HG02840 (cell line): Measurements from ENCODE around the gene SLC9A5.

ENCODE experiments used
- ATAC-seq: cut with Tn5 transposase; IDR thresholded peaks from one replicate; pipeline ENCODE4 v1.9.1; 2021; ENCODE audit warnings: mild to moderate bottlenecking, moderate library complexity, moderate number of reproducible peaks; ENCODE audit not compliant: unreplicated experiment, low FRiP score

SLC9A5 gene

GRCh38 chr16:67254801-67255552 is 6.2 kb downstream of the SLC9A5 start:
- no peak for ATAC-seq

- ATAC-seq, result no peak
Measured at GRCh38 chr16:67255553-67256221, 6.9 kb downstream of the SLC9A5 start.

GRCh38 chr16:67256701-67257230 is 8.0 kb downstream of the SLC9A5 start:
- no peak for ATAC-seq

- ATAC-seq, result no peak
Measured at GRCh38 chr16:67257486-67258160, 8.8 kb downstream of the SLC9A5 start.

- ATAC-seq, result no peak
Measured at GRCh38 chr16:67258161-67258835, 9.5 kb downstream of the SLC9A5 start.

- no peak for ATAC-seq
Measured at GRCh38 chr16:67259705-67260104, 10.9 kb downstream of the SLC9A5 start.

- ATAC-seq, result no peak
Measured at GRCh38 chr16:67260426-67261063, 11.8 kb downstream of the SLC9A5 start.

GRCh38 chr16:67263201-67263600 is 14.4 kb downstream of the SLC9A5 start:
- no peak for ATAC-seq

GRCh38 chr16:67264277-67264676 is 15.5 kb downstream of the SLC9A5 start:
- ATAC-seq, result no peak

GRCh38 chr16:67264866-67265265 is 16.1 kb downstream of the SLC9A5 start:
- ATAC-seq, result no peak

GRCh38 chr16:67265834-67266233 is 17.1 kb downstream of the SLC9A5 start:
- no peak for ATAC-seq

GRCh38 chr16:67268136-67268579 is 19.4 kb downstream of the SLC9A5 start:
- ATAC-seq, result no peak

- ATAC-seq, result no peak
Measured at GRCh38 chr16:67269766-67270165, 21.0 kb downstream of the SLC9A5 start.

- no peak for ATAC-seq
Measured at GRCh38 chr16:67270931-67271338, 22.2 kb downstream of the SLC9A5 start.

GRCh38 chr16:67271446-67271845 is 22.7 kb downstream of the SLC9A5 start:
- no peak for ATAC-seq

GRCh38 chr16:67275321-67275720 is 26.5 kb downstream of the SLC9A5 start:
- ATAC-seq, result no peak

- no peak for ATAC-seq
Measured at GRCh38 chr16:67277294-67277998, 28.7 kb downstream of the SLC9A5 start.

- no peak for ATAC-seq
Measured at GRCh38 chr16:67277999-67278772, 29.4 kb downstream of the SLC9A5 start.
